ENCODE measurements around the gene EFCAB5.
A peak's percentile ranks its signal among the peaks of the same experiment; 100 is the strongest.
"Not testable (repeated sequence)": the region's sequence is repeated elsewhere in the genome, so short reads cannot be mapped to it uniquely, and the experiment has no call there.

Gene EFCAB5

GRCh38 chr17:30116345-30116660 is 174.9 kb downstream of the EFCAB5 start:
- Histone ChIP-seq H3K27me3 (ENCODE audit: control insufficient read depth, insufficient read depth, low read length) (no peaks in the 10 kb centered on the region), H3K9ac (ENCODE audit: low read length) (peak overlapping the region; percentile 98), H3K36me3 (ENCODE audit: control insufficient read depth, insufficient read depth, low read length) (no peaks in the 10 kb centered on the region), H3K4me3 (ENCODE audit: low read length) (peak overlapping the region; percentile 97), H3K4me1 (ENCODE audit: control insufficient read depth, insufficient read depth, low read length) (peaks cover 7% of the 10 kb centered on the region), H3K9me3 (ENCODE audit: control insufficient read depth, low read length) (no peaks in the 10 kb centered on the region)

- Histone ChIP-seq H3K9ac (ENCODE audit: low read length) (peak within 1 kb of the TSS; percentile 98), H3K4me1 (ENCODE audit: control insufficient read depth, insufficient read depth, low read length) (peaks cover 7% of the 10 kb centered on the region), H3K27me3 (ENCODE audit: control insufficient read depth, insufficient read depth, low read length) (no peaks in the 10 kb centered on the region), H3K9me3 (ENCODE audit: control insufficient read depth, low read length) (no peaks in the 10 kb centered on the region), H3K36me3 (ENCODE audit: control insufficient read depth, insufficient read depth, low read length) (no peaks in the 10 kb centered on the region), H3K4me3 (ENCODE audit: low read length) (peak within 1 kb of the TSS; percentile 97)
These were observed 175.5 kb downstream of the EFCAB5 start, which contains the start of gene NSRP1 for GRCh38 chr17:30116661-30117551. TSS of gene NSRP1 (plus strand) at chr17:30116816. CDS start at chr17:30116844, 28 bp downstream.

GRCh38 chr17:30117675-30118081 is 176.2 kb downstream of the EFCAB5 start:
- Histone ChIP-seq H3K9ac (ENCODE audit: low read length) (peak overlapping the region; percentile 98), H3K27me3 (ENCODE audit: control insufficient read depth, insufficient read depth, low read length) (no peaks in the 10 kb centered on the region), H3K4me3 (ENCODE audit: low read length) (peak overlapping the region; percentile 97), H3K4me1 (ENCODE audit: control insufficient read depth, insufficient read depth, low read length) (peaks cover 7% of the 10 kb centered on the region), H3K36me3 (ENCODE audit: control insufficient read depth, insufficient read depth, low read length) (no peaks in the 10 kb centered on the region), H3K9me3 (ENCODE audit: control insufficient read depth, low read length) (no peaks in the 10 kb centered on the region)

GRCh38 chr17:30118635-30119034 is 177.2 kb downstream of the EFCAB5 start:
- peak overlapping the region; percentile 17 for H3K9ac ChIP-seq (ENCODE audit: low read length)
- H3K4me1 ChIP-seq (ENCODE audit: control insufficient read depth, insufficient read depth, low read length); H3K9me3 ChIP-seq (ENCODE audit: control insufficient read depth, low read length); H3K36me3 ChIP-seq (ENCODE audit: control insufficient read depth, insufficient read depth, low read length); H3K4me3 ChIP-seq (ENCODE audit: low read length); H3K27me3 ChIP-seq (ENCODE audit: control insufficient read depth, insufficient read depth, low read length): not testable (repeated sequence)

- Histone ChIP-seq H3K27me3 (ENCODE audit: control insufficient read depth, insufficient read depth, low read length) (no peaks in the 10 kb centered on the region), H3K9ac (ENCODE audit: low read length) (no peak overlapping the region), H3K36me3 (ENCODE audit: control insufficient read depth, insufficient read depth, low read length) (no peaks in the 10 kb centered on the region), H3K4me1 (ENCODE audit: control insufficient read depth, insufficient read depth, low read length) (no peaks in the 10 kb centered on the region), H3K9me3 (ENCODE audit: control insufficient read depth, low read length) (no peaks in the 10 kb centered on the region), H3K4me3 (ENCODE audit: low read length) (no peak overlapping the region)
These were observed 182.9 kb downstream of the EFCAB5 start for GRCh38 chr17:30124273-30124796.

GRCh38 chr17:30130121-30130520 is 188.7 kb downstream of the EFCAB5 start:
- no peak overlapping the region for H3K4me3 ChIP-seq (ENCODE audit: low read length)
- H3K4me1 ChIP-seq (ENCODE audit: control insufficient read depth, insufficient read depth, low read length) = no peaks in the 10 kb centered on the region
- H3K27me3 ChIP-seq (ENCODE audit: control insufficient read depth, insufficient read depth, low read length) = no peaks in the 10 kb centered on the region
- no peaks in the 10 kb centered on the region for H3K9me3 ChIP-seq (ENCODE audit: control insufficient read depth, low read length)
- no peaks in the 10 kb centered on the region for H3K36me3 ChIP-seq (ENCODE audit: control insufficient read depth, insufficient read depth, low read length)
- no peak overlapping the region for H3K9ac ChIP-seq (ENCODE audit: low read length)

GRCh38 chr17:30132615-30133014 is 191.2 kb downstream of the EFCAB5 start:
- Histone ChIP-seq H3K9ac (ENCODE audit: low read length) (no peak overlapping the region), H3K9me3 (ENCODE audit: control insufficient read depth, low read length) (no peaks in the 10 kb centered on the region), H3K27me3 (ENCODE audit: control insufficient read depth, insufficient read depth, low read length) (no peaks in the 10 kb centered on the region), H3K36me3 (ENCODE audit: control insufficient read depth, insufficient read depth, low read length) (peaks cover 4% of the 10 kb centered on the region), H3K4me3 (ENCODE audit: low read length) (no peak overlapping the region), H3K4me1 (ENCODE audit: control insufficient read depth, insufficient read depth, low read length) (no peaks in the 10 kb centered on the region)

- Histone ChIP-seq H3K9ac (ENCODE audit: low read length) (no peak overlapping the region), H3K4me1 (ENCODE audit: control insufficient read depth, insufficient read depth, low read length) (no peaks in the 10 kb centered on the region), H3K36me3 (ENCODE audit: control insufficient read depth, insufficient read depth, low read length) (peaks cover 4% of the 10 kb centered on the region), H3K27me3 (ENCODE audit: control insufficient read depth, insufficient read depth, low read length) (no peaks in the 10 kb centered on the region), H3K4me3 (ENCODE audit: low read length) (no peak overlapping the region), H3K9me3 (ENCODE audit: control insufficient read depth, low read length) (no peaks in the 10 kb centered on the region)
These were observed 191.8 kb downstream of the EFCAB5 start for GRCh38 chr17:30133197-30133596.

GRCh38 chr17:30134551-30134950 is 193.1 kb downstream of the EFCAB5 start:
- H3K27me3 ChIP-seq (ENCODE audit: control insufficient read depth, insufficient read depth, low read length) = no peaks in the 10 kb centered on the region
- peaks cover 4% of the 10 kb centered on the region for H3K36me3 ChIP-seq (ENCODE audit: control insufficient read depth, insufficient read depth, low read length)

GRCh38 chr17:30137158-30137557 is 195.7 kb downstream of the EFCAB5 start:
- H3K4me1 ChIP-seq (ENCODE audit: control insufficient read depth, insufficient read depth, low read length) = no peaks in the 10 kb centered on the region
- H3K9me3 ChIP-seq (ENCODE audit: control insufficient read depth, low read length) = no peaks in the 10 kb centered on the region
- H3K27me3 ChIP-seq (ENCODE audit: control insufficient read depth, insufficient read depth, low read length) = no peaks in the 10 kb centered on the region
- H3K36me3 ChIP-seq (ENCODE audit: control insufficient read depth, insufficient read depth, low read length) = peaks cover 4% of the 10 kb centered on the region
- H3K9ac ChIP-seq (ENCODE audit: low read length) = no peak overlapping the region
- H3K4me3 ChIP-seq (ENCODE audit: low read length) = no peak overlapping the region

More at GRCh38 chr17:30134551-30134950, 193.1 kb downstream of the EFCAB5 start:
- Histone ChIP-seq H3K9me3 (ENCODE audit: control insufficient read depth, low read length) (no peaks in the 10 kb centered on the region), H3K4me3 (ENCODE audit: low read length) (no peak overlapping the region), H3K4me1 (ENCODE audit: control insufficient read depth, insufficient read depth, low read length) (no peaks in the 10 kb centered on the region), H3K9ac (ENCODE audit: low read length) (no peak overlapping the region)

- not testable (repeated sequence) for H3K36me3 ChIP-seq (ENCODE audit: control insufficient read depth, insufficient read depth, low read length); H3K9ac ChIP-seq (ENCODE audit: low read length); H3K9me3 ChIP-seq (ENCODE audit: control insufficient read depth, low read length); H3K4me1 ChIP-seq (ENCODE audit: control insufficient read depth, insufficient read depth, low read length); H3K4me3 ChIP-seq (ENCODE audit: low read length); H3K27me3 ChIP-seq (ENCODE audit: control insufficient read depth, insufficient read depth, low read length)
These were observed 206.4 kb downstream of the EFCAB5 start for GRCh38 chr17:30147860-30148259.

GRCh38 chr17:30148376-30148775 is 206.9 kb downstream of the EFCAB5 start:
- Histone ChIP-seq H3K9ac (ENCODE audit: low read length) (no peak overlapping the region), H3K9me3 (ENCODE audit: control insufficient read depth, low read length) (no peaks in the 10 kb centered on the region), H3K4me3 (ENCODE audit: low read length) (no peak overlapping the region), H3K4me1 (ENCODE audit: control insufficient read depth, insufficient read depth, low read length) (no peaks in the 10 kb centered on the region), H3K27me3 (ENCODE audit: control insufficient read depth, insufficient read depth, low read length) (no peaks in the 10 kb centered on the region), H3K36me3 (ENCODE audit: control insufficient read depth, insufficient read depth, low read length) (no peaks in the 10 kb centered on the region)

All from mucosa of stomach (tissue), 1 donor.